Measurements from ENCODE around the gene LGALS7. TPM values are rescaled to one million over a fixed set of nuclear protein-coding genes. Genes with fewer than 3 reads are reported as not detected.

Gene LGALS7
- total RNA-seq, 1 donor from 2014 or later: not detected

- Mint-ChIP-seq H3K36me3 (ENCODE audit: low read depth) (no peaks in the 10 kb centered on the region), H3K4me3 (ENCODE audit: unreplicated experiment) (no peak overlapping the region), H3K27ac (ENCODE audit: unreplicated experiment) (no peak overlapping the region), H3K9me3 (ENCODE audit: low read depth) (no peaks in the 10 kb centered on the region), H3K4me1 (ENCODE audit: low read depth) (peaks cover 7% of the 10 kb centered on the region), H3K27me3 (ENCODE audit: low read depth) (no peaks in the 10 kb centered on the region)
- DNase-seq (ENCODE audit: low spot score): no peak
- TF ChIP-seq CTCF (IDR thresholded peaks at IDR 0.05): no peak
Observed at GRCh38 chr19:38740257-38740592, 33.1 kb downstream of the LGALS7 start.

- Mint-ChIP-seq H3K27me3 (ENCODE audit: low read depth) (no peaks in the 10 kb centered on the region), H3K27ac (ENCODE audit: unreplicated experiment) (no peak overlapping the region), H3K36me3 (ENCODE audit: low read depth) (no peaks in the 10 kb centered on the region), H3K9me3 (ENCODE audit: low read depth) (no peaks in the 10 kb centered on the region), H3K4me1 (ENCODE audit: low read depth) (peaks cover 13% of the 10 kb centered on the region), H3K4me3 (ENCODE audit: unreplicated experiment) (no peak overlapping the region)
- DNase-seq (ENCODE audit: low spot score): peak; percentile 93
- no peak for TF ChIP-seq CTCF (IDR thresholded peaks at IDR 0.05)
Observed at GRCh38 chr19:38739440-38740256, 33.7 kb downstream of the LGALS7 start.

GRCh38 chr19:38737921-38738737 lies 35.2 kb downstream of the LGALS7 start:
- TF ChIP-seq CTCF (IDR thresholded peaks at IDR 0.05): peak; percentile 15
- DNase-seq (ENCODE audit: low spot score): peak; percentile 69
- Mint-ChIP-seq H3K36me3 (ENCODE audit: low read depth) (no peaks in the 10 kb centered on the region), H3K4me1 (ENCODE audit: low read depth) (peaks cover 27% of the 10 kb centered on the region), H3K4me3 (ENCODE audit: unreplicated experiment) (no peak overlapping the region), H3K9me3 (ENCODE audit: low read depth) (no peaks in the 10 kb centered on the region), H3K27me3 (ENCODE audit: low read depth) (no peaks in the 10 kb centered on the region), H3K27ac (ENCODE audit: unreplicated experiment) (peak overlapping the region; percentile 1)

GRCh38 chr19:38737281-38737865 lies 35.9 kb downstream of the LGALS7 start:
- Mint-ChIP-seq H3K9me3 (ENCODE audit: low read depth) (no peaks in the 10 kb centered on the region), H3K4me1 (ENCODE audit: low read depth) (peaks cover 32% of the 10 kb centered on the region), H3K27me3 (ENCODE audit: low read depth) (no peaks in the 10 kb centered on the region), H3K4me3 (ENCODE audit: unreplicated experiment) (no peak overlapping the region), H3K36me3 (ENCODE audit: low read depth) (peaks cover 4% of the 10 kb centered on the region), H3K27ac (ENCODE audit: unreplicated experiment) (peak overlapping the region; percentile 1)
- TF ChIP-seq CTCF (IDR thresholded peaks at IDR 0.05): no peak
- DNase-seq (ENCODE audit: low spot score): no peak

Measured in chondrocyte (in vitro differentiated cells).